Spleen (tissue), 13 donors: ENCODE data around the gene CACNA1F. TPM values are rescaled to one million over a fixed set of nuclear protein-coding genes. Genes with fewer than 3 reads are reported as not detected.

Experiments
- DNase-seq: peaks from one replicate; pipeline ENCODE4 v3.0.0-alpha.2; 2020
- H3K27ac ChIP-seq, 8 donors: fragments of 200-600 bp; sonication (generic) in 7 of 8; 1 replicate in 4 of 8; 2 replicates in 4 of 8; pipeline versions ENCODE4 v1.5.0 to v1.8.0; 2016 to 2021; ENCODE audit warnings: inconsistent platforms in 4 of 8, mild to moderate bottlenecking in 4 of 8, moderate library complexity in 1 of 8
- H3K27me3 ChIP-seq, 7 donors: fragments of 200-600 bp; sonication (generic) in 6 of 7; replicated peaks in 1 of 7; 1 replicate in 4 of 7; 2 replicates in 3 of 7; pipeline versions ENCODE4 v1.5.0 to v1.8.0; 2016 to 2021; ENCODE audit warnings: inconsistent platforms in 3 of 7, mild to moderate bottlenecking in 1 of 7
- H3K36me3 ChIP-seq, 6 donors: fragments of 200-600 bp; sonication (generic) in 5 of 6; 1 replicate in 4 of 6; 2 replicates in 2 of 6; pipeline versions ENCODE4 v1.5.0 to v1.8.0; 2016 to 2021; ENCODE audit warnings: inconsistent platforms in 2 of 6
- H3K4me1 ChIP-seq, 6 donors: fragments of 200-600 bp; sonication (generic) in 5 of 6; 1 replicate in 3 of 6; 2 replicates in 3 of 6; pipeline versions ENCODE4 v1.5.0 to v1.8.0; 2016 to 2021; ENCODE audit warnings: inconsistent platforms in 3 of 6
- H3K4me3 ChIP-seq, 8 donors: fragments of 200-600 bp; sonication (generic) in 7 of 8; 1 replicate in 4 of 8; 2 replicates in 4 of 8; pipeline versions ENCODE4 v1.5.0 to v1.8.0; 2016 to 2021; ENCODE audit warnings: inconsistent platforms in 4 of 8, mild to moderate bottlenecking in 4 of 8, moderate library complexity in 2 of 8
- H3K9me3 ChIP-seq, 8 donors: fragments of 200-600 bp; sonication (generic) in 7 of 8; 1 replicate in 4 of 8; 2 replicates in 4 of 8; pipeline versions ENCODE4 v1.5.0 to v1.8.0; 2016 to 2021; ENCODE audit warnings: inconsistent platforms in 4 of 8
- CTCF ChIP-seq, 11 experiments: fragments of 200-600 bp in 7 of 11; fragments of 450-650 bp in 4 of 11; sonication (generic) in 4 of 11; IDR thresholded peaks in 8 of 11; conservative IDR thresholded peaks in 3 of 11; 1 replicate in 7 of 11; 2 replicates in 4 of 11; pipeline versions ENCODE4 v1.4.0 to v1.8.0; 2016 to 2021; ENCODE audit warnings: antibody characterized with exemption in 11 of 11, inconsistent platforms in 4 of 11, mild to moderate bottlenecking in 1 of 11
- POLR2A ChIP-seq, 3 donors: fragments of 450-650 bp; IDR thresholded peaks; one replicate each; pipeline ENCODE4 v1.5.1; 2017; ENCODE audit warnings: antibody characterized with exemption in 3 of 3, mild to moderate bottlenecking in 1 of 3
- POLR2AphosphoS5 ChIP-seq, 3 donors: sonication (generic); formaldehyde crosslinking; IDR thresholded peaks; one replicate each; pipeline ENCODE4 v1.5.1; 2017; ENCODE audit warnings: antibody characterized with exemption in 3 of 3
- WGBS, 5 donors: extraction: QIAGEN DNeasy Blood & Tissue Kit in 3 of 5; methylation state at CpG; one replicate each; pipeline versions ENCODE4 v1.1.5 to v1.1.7; 2013 to 2018; 5-methylcytosine and 5-hydroxymethylcytosine counted together
- intact Hi-C: fragments of 100-400 bp; cut with DNase I; formaldehyde crosslinking; loops from one replicate; pipeline ENCODE4 v1.15.0; 2023; ENCODE audit warnings: low total_unique reads
- long read RNA-seq, 2 donors: transcript quantifications; one replicate each; lab custom pipeline, GENCODE V29; 2026
- polyA plus RNA-seq, 3 donors: library from polyadenylated mRNA; stranded (reverse); fragments of 200-250 nt; gene quantifications; one replicate each; pipeline ENCODE4 v1.2.1, GENCODE V29; 2013
- total RNA-seq, 7 donors: library from RNA; depleted of rRNA in 3 of 7; stranded (reverse); fragments of >200 nt in 3 of 7; fragmentation: NEBNext Ultra II Directional in 4 of 7; extraction: Animal tissue kit (Norgen Biotek cat#: 25700) in 4 of 7; gene quantifications; one replicate each; pipeline versions ENCODE4 v1.1.0 to v1.2.1, GENCODE V29; 2016 to 2021
- donor health status: healthy with polysubstance abuse.
- donor health status: DM: no; HTN: no; CAD: no; lungs with moderate emphysema.
- donor health status: DM: no; HTN: no; CAD: no.
- donor health status: Bipolar disorder and iron deficiency.
- donor health status: healthy.
- donor health status: DM: no; HTN: no; CAD: no.
- donor health status: DM: yes; HTN: yes; CAD: no.

The CACNA1F gene
- total RNA-seq (1 to 10 TPM in 5 of 7 donors, under 1 TPM in 2; 0.63 to 2.9 (median 1.2) TPM), polyA plus RNA-seq (under 1 TPM; 0.55 to 0.67 (median 0.61) TPM)
- long read RNA-seq, donor 1, result 0 reads
- long read RNA-seq, donor 2, result 0 reads

- Histone ChIP-seq H3K4me1 (peaks cover 0 to 45% (median 13%) of the 10 kb centered on the region in 6 donors), H3K9me3 (no peaks in the 10 kb centered on the region), H3K36me3 (no peaks in the 10 kb centered on the region), H3K27ac (no peak within 1 kb of the TSS), H3K4me3 (no peak within 1 kb of the TSS), H3K27me3 (no peaks in the 10 kb centered on the region)
- intact Hi-C loops, result no loop called here
- DNase-seq, result no peak
- 80 to 93% (median 88%) methylated on average over 6 to 9 of the region's 9 CpGs for WGBS, 5 donors
- no peak for TF ChIP-seq POLR2AphosphoS5 (IDR thresholded peaks at IDR 0.05)
- TF ChIP-seq CTCF (IDR thresholded peaks at IDR 0.05 in 8 of 11, conservative IDR thresholded peaks at IDR 0.05 in 3 of 11), result no peak
Observed at GRCh38 chrX:49233176-49233575, at the start of gene CACNA1F. TSS of gene CACNA1F (minus strand) at chrX:49233340. CDS start at chrX:49233309, 31 bp downstream.

GRCh38 chrX:49282647-49283011, 49.5 kb upstream of the CACNA1F start:
- H3K4me1 ChIP-seq, result no peaks in the 10 kb centered on the region

GRCh38 chrX:49278081-49278480, 44.9 kb upstream of the CACNA1F start:
- intact Hi-C loops, result no loop called here
- TF ChIP-seq POLR2A (IDR thresholded peaks at IDR 0.05) (no peak), CTCF (IDR thresholded peaks at IDR 0.05 in 8 of 11, conservative IDR thresholded peaks at IDR 0.05 in 3 of 11) (no peak), POLR2AphosphoS5 (IDR thresholded peaks at IDR 0.05) (no peak)
- peak; percentile 15 for DNase-seq
- no peaks in the 10 kb centered on the region for H3K36me3 ChIP-seq
- 80 to 97% (median 88%) methylated on average over 3 of the region's 3 CpGs for WGBS, 5 donors
- H3K4me3 ChIP-seq, result no peak overlapping the region
- H3K9me3 ChIP-seq, result no peaks in the 10 kb centered on the region
- peaks cover 4 to 31% (median 9%) of the 10 kb centered on the region in 6 donors for H3K4me1 ChIP-seq
- no peaks in the 10 kb centered on the region for H3K27me3 ChIP-seq
- peak overlapping the region in 1 of 8 donors; percentile 11 for H3K27ac ChIP-seq

More at GRCh38 chrX:49282647-49283011, 49.5 kb upstream of the CACNA1F start:
- H3K4me3 ChIP-seq, result no peak overlapping the region
- DNase-seq, result peak; percentile 30
- H3K9me3 ChIP-seq, result no peaks in the 10 kb centered on the region
- WGBS, 5 donors, result 45 to 80% (median 70%) methylated on average over 11 of the region's 11 CpGs
- no peak overlapping the region for H3K27ac ChIP-seq
- peaks cover 0 to 7% (median 0%) of the 10 kb centered on the region in 7 donors for H3K27me3 ChIP-seq
- intact Hi-C loops, result no loop called here
- no peak for TF ChIP-seq POLR2A (IDR thresholded peaks at IDR 0.05)
- TF ChIP-seq CTCF (IDR thresholded peaks at IDR 0.05 in 8 of 11, conservative IDR thresholded peaks at IDR 0.05 in 3 of 11), result peak in 1 of 11 experiments; percentile 10
- H3K36me3 ChIP-seq, result peaks cover 0 to 17% (median 0%) of the 10 kb centered on the region in 6 donors

- intact Hi-C loops, result no loop called here
- no peaks in the 10 kb centered on the region for H3K9me3 ChIP-seq
- peak overlapping the region in 1 of 8 donors; percentile 11 for H3K27ac ChIP-seq
- no peaks in the 10 kb centered on the region for H3K36me3 ChIP-seq
- H3K4me1 ChIP-seq, result peaks cover 5 to 37% (median 15%) of the 10 kb centered on the region in 6 donors
- H3K4me3 ChIP-seq, result no peak overlapping the region
- no peaks in the 10 kb centered on the region for H3K27me3 ChIP-seq
- TF ChIP-seq POLR2AphosphoS5 (IDR thresholded peaks at IDR 0.05), result no peak
- TF ChIP-seq CTCF (IDR thresholded peaks at IDR 0.05 in 8 of 11, conservative IDR thresholded peaks at IDR 0.05 in 3 of 11), result no peak
- no peak for TF ChIP-seq POLR2A (IDR thresholded peaks at IDR 0.05)
- 73 to 82% (median 80%) methylated on average over 3 of the region's 3 CpGs for WGBS, 5 donors
- no peak for DNase-seq
Observed at GRCh38 chrX:49277535-49277830, 44.3 kb upstream of the CACNA1F start.
